Activated CD8-positive, alpha-beta memory T cell treated with anti-CD3 and anti-CD28 coated beads for 4 hours (primary cell): Measurements from ENCODE around the gene DDR1.
"Not testable (repeated sequence)": the region's sequence is repeated elsewhere in the genome, so short reads cannot be mapped to it uniquely, and the experiment has no call there.

Experiments used
- DNase-seq, 2 donors: peaks; one replicate each; pipeline ENCODE4 v3.0.0-alpha.2; 2020; ENCODE audit warnings: low read depth in 2 of 2

DDR1 gene

GRCh38 chr6:30883685-30884520 lies at the start of gene DDR1:
Gene DDR1, plus strand, starts transcription at chr6:30884519. Its CDS starts 4,211 bp downstream, at chr6:30888730.
- no peak for DNase-seq

GRCh38 chr6:30834646-30835045 lies 49.7 kb upstream of the DDR1 start:
- no peak for DNase-seq

DNA sequence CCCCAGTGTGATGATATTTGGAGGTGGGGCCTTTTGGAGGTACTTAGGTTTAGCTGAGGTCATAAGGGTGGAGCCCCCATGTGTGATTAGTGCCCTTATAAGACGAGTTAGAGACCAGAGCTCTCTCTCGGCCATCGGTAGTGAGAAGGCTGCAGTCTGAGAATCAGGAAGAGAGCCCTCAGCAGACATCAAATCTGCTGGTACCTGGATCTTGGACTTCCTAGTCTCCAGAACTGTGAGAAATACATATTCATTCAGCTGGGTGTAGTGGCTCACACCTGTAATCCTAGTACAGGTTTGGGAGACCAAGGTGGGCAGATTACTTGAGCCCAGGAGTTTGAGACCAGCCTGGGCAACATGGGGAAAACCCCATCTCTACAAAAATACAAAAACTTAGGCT lies 48.7 kb upstream of the DDR1 start:
- no peak for DNase-seq

- no peak for DNase-seq
These were observed 47.9 kb upstream of the DDR1 start for GRCh38 chr6:30836431-30836866.

GRCh38 chr6:30836957-30837356 lies 47.4 kb upstream of the DDR1 start:
- DNase-seq, result no peak

- no peak for DNase-seq
These were observed 46.9 kb upstream of the DDR1 start for GRCh38 chr6:30837432-30837831.

DNA sequence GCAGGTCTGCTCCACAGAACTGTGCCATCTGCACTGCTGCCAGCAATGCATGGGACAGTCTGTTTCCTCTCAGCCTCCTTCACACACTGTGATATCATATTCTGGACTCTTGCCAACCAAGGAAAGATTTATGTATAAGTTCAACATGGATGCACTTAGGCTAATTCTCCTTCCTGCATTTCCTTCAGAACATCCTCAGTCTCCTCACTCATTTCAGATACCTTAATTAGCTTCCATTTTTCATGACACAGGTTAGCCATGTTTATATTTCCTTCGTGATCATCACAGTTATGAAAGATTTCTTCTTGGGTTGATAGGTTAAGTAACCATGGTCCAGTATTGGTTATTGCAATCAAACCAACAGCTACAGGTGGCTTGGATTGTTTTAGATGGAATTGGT lies 46.4 kb upstream of the DDR1 start:
- no peak for DNase-seq

- DNase-seq, result no peak
These were observed 44.6 kb upstream of the DDR1 start for GRCh38 chr6:30839671-30840070.

GRCh38 chr6:30840084-30840934 lies 44.0 kb upstream of the DDR1 start:
- DNase-seq, result no peak

- no peak for DNase-seq
These were observed 43.2 kb upstream of the DDR1 start for GRCh38 chr6:30840935-30841643.

DNA sequence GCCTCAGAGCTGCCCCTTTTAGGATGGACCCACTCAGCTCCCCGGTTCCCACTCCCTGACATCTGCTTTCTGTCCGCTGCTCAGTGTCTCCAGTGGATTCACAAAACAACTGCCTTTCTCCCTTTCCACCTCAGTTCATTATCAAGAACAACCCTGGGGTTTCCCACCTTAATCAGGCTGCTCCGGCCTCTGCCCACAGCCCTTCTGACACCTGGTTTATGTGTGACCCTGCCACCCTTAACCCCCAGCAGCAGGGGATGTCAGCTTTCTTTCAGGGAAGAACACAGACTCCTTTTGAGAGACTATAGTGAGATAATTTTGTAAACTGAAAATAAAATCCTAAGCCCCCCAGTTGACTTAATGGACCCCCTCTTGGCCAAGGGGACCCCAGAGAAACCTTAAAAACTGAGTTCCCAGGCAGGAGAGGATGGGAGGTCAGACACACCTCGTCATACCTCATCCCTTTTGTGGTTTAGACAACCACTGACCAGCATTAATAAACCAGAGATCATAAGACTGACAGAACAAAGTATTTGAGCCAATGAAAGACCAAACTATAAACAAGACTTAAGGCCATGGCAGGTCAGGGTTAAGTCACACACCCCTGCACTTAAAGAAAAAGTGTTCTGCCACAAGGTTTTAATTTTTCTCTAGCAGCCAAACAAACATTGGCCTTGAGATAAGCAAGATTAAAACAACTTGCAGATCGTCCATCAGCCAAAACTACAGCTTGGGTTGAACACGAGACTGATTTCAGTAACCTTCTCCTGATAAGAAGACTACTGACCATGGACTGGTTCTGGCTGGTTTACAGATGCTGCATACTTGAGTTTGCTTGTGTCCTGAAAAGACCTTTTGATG lies 42.4 kb upstream of the DDR1 start:
- DNase-seq, result no peak

DNA sequence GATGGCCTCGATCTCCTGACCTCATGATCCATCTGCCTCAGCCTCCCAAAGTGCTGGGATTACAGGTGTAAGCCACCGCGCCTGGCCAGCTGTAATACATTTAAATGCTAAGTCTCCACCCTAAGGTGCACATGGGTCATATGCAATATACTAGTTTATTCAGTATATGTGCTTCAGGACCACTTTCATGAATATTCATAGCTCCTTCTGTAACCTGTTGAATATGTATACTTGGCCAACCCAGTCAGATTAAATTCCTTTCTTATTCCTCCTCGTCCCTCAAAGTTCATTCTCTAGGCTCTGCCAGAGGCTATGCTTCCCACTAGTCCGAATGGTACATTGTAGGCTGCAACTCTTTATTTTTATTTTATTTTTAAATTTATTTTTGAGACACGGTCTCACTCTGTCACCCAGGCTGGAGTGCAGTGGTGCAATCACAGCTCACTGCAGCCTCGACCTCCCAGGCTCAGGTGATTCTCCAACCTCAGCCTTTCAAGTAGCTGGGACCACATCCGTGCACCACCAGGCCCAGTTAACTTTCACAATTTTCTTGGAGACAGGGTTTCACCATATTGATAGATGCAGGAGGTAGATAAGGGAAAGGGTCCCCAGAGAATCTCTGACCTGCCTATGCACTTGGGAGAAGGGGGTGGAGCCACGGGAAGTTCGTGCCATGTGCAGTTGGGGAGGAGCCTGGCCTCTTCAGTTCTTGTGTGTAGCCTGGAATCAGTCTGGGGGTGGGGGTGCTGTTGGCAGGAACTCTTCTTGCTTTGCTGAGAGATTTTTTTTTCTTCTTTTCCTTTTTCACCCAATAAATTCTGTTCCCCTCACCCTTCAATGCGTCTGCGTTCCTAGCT lies 41.3 kb upstream of the DDR1 start:
- no peak for DNase-seq

GRCh38 chr6:30843611-30843998 lies 40.7 kb upstream of the DDR1 start:
- DNase-seq, result no peak

- DNase-seq, result no peak
These were observed 40.2 kb upstream of the DDR1 start for GRCh38 chr6:30844118-30844535.

GRCh38 chr6:30845183-30845582 lies 39.1 kb upstream of the DDR1 start:
- DNase-seq, result no peak

- no peak for DNase-seq
These were observed 36.8 kb upstream of the DDR1 start for GRCh38 chr6:30847421-30847970.

DNA sequence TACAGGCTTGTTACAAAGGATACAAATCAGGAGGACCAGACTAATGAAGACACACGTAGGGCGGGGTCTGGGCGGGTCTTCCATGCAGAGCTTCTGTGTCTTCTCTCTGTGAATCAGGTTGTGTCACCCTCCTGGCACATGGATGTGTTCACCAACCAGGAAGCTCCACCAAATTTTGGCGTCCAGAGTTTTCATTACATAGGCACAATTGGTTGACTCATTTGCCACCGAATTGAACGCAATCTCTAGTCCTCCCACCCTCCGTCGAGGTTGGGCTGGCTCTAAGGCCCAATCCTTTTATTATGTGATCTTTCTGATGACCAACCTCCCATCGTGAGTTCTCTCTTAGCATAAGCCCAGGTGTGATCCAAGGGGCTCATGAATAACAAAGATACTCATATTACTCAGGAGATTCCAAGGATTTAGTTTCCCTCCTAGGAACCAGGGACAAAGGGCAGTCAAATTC lies 36.3 kb upstream of the DDR1 start:
- DNase-seq, result no peak

DNA sequence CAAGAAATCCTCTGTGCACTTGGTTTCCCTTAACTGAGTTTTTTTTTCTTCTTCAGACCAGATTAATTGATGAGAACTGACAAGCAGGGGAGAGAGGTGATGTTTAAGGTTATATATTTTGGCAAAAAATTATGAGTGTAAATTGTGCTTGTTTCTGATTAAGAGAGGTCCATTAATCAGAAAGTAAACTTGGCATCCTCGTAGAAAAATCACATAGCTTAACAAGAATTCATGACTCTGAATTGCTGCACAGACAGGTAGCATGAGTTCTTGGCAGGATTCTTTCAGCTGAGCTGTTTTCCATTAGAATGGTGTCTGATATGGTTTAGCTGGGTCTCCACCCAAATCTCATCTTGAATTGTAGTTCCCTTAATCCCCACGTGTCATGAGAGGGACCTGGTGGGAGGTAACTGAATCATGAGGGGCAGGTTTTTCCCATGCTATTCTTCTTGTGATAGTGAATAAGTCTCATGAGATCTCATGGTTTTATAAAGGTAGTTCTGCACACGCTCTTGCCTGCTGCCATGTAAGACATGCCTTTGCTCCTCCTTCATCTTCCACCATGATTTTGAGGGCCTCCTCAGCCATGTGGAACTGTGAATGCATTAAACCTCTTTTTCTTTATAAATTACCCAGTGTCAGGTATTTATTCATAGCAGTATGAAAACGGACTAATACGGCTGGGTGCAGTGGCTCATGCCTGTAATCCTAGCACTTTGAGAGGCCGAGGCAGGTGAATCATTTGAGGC lies 34.2 kb upstream of the DDR1 start:
- DNase-seq, result no peak

DNA sequence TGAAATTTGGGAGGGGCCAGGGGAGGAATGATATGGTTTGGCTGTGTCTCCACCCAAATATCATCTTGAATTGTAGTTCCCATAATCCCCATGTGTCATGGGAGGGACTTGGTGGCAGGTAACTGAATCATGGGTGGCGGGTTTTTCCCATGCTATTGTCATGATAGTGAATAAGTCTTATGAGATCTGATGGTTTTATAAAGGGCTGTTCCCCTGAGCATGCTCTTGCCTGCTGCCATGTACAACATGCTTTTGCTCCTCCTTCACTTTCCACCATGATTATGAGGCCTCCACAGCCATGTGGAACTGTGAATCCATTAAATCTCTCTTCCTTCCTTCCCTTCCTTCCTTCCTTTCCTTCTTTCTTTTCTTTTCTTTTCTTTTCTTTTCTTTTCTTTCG lies 31.9 kb upstream of the DDR1 start:
- not testable (repeated sequence) for DNase-seq
